DMS114 treated with DMSO at 0.1 percent for 48 hours (cell line): ENCODE results near the gene PRX.
A peak's percentile ranks its signal among the peaks of the same experiment; 100 is the strongest.

Experiments used
- DNase-seq: peaks from one replicate; lab custom pipeline; 2025; ENCODE audit not compliant: unreplicated experiment; lab: John Stamatoyannopoulos, UW

The PRX gene

DNA sequence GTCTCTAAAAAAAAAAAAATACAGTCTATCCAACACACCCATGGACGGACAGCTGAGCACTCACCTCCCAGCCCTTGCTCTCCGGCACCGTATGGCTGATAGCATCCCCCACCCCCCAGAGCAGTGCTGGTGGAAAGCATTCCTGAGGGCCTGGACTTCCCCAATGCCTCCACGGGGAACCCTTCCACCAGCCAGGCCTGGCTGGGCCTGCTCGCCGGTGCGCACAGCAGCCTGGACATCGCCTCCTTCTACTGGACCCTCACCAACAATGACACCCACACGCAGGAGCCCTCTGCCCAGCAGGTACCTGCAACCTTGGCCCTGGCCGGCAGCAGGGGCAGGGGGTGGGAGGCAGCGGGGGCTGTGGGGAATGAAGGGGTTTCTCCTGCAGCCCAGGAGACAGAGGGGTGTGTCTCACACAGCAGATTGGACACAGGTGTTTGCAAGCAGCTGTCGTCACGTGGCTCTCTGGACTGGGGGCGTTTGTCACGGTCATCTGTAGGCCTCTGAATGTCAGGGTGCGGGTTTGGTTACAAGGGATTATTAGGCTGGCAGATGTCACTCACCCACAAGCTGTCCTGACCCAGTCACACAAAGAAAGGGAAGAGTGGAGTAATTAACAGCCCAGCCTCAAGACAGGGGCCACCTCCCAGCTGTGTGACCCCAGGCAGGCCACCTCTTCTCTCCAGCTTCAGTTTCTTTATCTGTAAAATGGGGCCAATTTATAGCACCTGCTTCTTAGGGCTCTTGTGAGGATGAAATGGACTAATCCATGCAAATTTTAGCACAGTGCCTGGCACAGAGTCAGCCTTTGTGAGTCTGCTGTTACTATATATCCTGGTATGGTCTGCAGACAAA is 45.4 kb downstream of the PRX start:
- no peak for DNase-seq

DNA sequence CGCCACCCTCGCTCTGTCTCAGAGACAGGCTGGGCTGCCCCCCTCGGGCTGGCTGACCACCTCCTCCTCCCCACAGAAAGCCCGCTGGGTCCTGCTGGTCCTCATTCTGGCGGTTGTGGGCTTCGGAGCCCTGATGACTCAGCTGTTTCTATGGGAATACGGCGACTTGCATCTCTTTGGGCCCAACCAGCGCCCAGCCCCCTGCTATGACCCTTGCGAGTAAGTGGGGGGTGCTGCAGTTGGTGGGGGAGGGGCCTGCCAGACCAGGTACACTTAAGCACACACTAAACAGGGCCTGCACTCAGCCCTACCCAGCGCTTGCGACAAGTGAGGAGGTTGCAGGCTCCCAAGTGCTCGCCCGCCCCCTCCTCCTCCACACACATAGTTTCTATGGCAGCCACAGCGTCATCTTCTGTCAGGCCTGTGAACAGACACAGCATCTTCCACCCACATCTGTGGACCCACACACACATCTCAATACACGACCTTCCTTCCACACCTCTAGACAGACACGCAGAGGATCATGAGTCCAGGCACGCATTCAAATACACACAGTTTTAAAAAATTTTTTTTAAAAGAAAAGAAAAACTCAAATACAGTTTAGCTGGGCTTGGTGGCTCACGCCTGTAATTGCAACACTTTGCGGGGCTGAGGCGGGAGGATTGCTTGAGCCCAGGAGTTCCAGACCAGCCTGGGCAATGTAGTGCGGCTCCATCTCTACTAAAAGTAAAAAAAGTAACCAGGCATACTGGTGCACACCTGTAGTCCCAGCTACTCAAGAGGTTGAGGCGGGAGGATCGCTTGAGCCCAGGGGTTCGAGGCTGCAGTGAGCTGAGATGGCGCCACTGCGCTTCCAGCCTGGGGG is 46.2 kb downstream of the PRX start:
- DNase-seq = peak; percentile 48

DNA sequence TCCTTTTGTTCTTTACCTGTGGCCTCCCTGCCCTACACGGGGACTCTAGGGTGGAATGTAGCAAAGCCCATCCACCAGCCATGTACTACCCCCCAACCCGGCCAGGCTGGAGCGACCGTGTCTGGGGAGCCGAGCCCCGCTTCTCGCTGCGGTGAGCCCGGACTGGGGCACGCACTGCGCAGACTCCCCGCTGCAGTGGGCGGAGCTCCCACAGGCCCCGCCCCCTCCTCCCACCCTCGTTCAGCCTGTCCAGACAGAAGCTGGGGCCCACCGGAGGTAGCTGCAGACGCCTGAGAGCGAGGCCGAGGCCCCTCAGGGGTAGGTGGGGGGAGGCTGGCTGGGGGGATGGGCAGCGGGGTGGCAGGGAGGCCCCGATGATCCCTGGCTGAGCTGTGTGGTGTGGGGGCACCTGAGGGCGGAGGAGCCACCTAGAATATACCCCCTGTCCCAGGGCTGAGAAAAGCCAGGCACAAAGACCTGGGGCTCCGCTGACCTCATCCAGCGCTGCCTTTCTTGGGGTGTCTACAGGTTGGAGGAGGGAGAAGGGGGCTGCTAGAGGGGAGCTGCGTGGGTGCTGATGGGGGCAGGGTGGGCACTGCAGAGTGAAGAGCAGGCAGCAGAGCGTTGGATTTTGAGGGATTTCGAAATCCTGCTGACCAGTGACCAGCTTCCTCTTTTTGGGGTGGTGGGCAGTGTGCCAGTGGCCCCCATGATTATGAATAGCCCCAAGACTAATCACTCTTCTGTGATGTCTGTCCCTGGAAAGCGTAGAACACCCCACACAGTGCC is 47.4 kb downstream of the PRX start:
- peak; percentile 62 for DNase-seq

DNA sequence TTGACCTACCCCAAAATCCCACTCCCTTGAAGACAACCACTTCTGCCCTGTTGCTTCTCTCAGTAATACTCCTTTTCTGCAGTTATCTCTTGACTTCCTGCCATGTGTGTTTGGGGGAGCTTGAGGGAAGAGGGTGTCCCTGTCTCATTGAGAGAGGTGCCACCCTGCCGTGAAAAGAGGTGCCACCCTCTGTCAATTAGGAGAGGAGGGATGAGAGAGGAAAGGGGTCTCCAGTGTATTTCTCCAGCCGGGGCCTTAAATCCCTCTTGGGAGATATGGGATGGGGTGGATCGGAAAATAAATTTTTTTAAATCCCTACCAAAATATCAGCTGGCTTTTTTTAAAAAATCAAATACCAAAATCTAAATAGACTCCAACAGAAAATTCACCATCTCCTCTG is 48.2 kb downstream of the PRX start:
- DNase-seq = no peak

DNA sequence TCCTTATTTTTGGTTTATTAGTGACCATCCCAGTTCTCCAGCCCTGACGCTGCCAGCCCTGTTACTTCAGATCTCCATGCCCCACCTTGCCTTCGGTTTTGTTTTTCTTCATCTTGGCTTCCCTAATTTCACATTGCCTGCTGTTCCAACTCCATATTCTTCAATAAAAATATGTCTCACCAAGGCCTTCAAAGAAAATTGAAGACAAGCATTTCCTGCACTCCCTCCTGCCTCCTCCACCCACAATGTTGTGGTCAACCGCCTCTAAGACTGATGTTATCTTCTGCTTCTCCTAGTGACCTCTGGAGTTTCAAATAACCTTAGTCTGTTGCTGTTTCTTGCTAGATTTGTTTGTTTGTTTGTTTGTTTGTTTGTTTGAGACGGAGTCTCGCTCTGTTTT is 50.1 kb downstream of the PRX start:
- no peak for DNase-seq

DNA sequence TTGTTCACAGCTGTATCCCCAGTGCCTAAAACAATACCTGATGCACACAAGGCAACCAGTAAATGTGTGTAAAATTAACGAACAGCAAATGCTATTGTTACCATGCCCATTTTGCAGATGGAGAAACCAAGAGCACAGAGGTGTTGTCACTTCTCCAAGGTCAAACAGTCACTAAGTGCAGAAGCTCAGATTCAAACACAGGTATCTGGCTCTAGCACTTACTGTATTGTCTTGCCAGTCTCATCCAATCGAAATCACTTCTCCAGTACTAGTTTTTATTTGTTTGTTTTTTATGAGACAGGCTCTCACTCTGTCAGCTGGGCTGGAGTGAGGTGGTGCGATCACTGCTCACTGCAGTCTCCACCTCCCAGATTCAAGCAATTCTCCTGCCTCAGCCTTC is 51.0 kb downstream of the PRX start:
- DNase-seq = no peak

GRCh38 chr19:40360708-40361241 is 52.4 kb downstream of the PRX start:
- DNase-seq = no peak

DNA sequence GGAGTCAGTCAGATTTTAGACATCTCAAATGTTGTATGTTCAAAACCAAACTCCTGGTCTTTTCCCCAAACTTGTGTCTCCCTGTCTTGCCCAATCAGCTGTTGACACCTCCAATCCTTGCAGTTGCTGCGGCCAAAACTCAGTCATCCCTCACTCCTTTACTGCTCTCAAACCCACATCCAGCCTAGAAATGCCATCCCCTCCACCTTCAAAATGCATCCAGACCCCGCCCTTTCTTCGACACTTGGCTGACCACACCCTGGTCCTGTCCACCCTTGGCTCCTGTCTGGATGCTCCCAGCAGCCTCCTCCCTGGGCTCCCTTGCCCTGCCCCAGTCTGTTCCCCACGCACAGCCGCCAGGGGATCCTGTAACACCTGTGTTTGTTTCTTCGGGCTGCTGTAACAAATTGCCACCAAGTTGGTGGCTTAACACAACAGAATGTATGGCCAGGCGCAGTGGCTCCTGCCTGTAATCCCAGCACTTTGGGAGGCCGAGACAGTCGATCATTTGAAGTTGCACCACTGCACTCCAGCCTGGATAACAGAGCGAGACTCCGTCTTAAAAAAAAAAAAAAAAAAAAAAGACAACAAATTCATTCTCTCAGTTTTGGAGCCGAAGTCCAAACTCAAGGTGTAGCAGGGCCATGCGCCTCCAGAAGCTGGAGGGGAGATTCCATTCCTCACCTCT is 53.0 kb downstream of the PRX start:
- no peak for DNase-seq

- no peak for DNase-seq
Measured at GRCh38 chr19:40358773-40359172, 54.4 kb downstream of the PRX start.

DNA sequence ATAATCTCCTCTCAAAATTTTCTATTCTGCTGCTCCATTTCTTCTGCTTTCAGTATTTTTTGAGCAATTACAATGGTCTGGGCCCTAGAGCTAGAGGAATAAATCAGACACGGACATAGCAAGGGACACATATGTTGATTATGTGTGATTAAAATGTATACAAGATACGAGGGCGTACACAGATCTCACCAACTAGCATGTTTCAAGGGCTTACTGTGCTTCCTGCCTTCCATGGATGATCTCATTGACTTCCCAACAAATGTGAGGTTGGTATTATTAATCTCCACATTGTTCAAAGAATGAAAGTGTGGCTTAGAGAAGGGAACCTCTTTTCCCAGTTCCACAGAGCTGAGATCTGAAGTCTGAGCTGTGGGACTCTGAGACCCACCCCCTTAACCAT is 55.5 kb downstream of the PRX start:
- DNase-seq = no peak

GRCh38 chr19:40356681-40357595 is 56.2 kb downstream of the PRX start:
- DNase-seq = no peak

DNA sequence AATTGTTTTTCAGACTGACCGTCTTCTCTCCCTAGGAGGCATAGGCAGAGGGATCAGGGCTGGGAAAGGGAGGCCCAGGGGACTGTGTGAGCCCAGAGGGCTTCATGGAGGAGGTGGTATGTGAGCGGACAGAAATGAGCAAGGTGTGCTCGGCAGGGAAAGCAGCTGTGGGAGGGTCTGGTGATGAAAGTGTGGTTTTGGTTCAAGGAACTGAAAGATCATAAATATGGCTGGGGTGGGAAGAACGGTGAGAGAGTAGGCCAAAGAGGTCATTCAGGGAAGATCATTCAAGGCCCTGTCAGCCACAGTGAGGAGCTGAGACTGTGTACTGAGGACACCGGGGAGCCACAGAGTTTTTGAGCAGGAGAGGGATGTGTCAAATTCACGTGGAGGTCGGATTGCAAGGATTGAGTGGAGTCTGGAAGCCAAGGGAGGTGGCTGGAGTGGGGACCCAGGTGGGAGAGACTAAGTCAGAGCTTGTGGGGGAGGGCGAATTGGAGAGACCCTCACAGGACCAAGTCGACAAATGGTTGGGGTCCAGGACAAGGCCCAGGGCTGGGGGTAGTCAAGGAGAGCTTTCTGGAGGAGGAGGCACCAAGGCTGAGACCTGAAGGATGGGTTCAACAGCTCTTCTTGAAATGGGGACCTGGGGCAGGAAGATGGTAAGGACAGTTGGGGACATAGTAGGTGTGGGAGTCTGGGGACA is 57.0 kb downstream of the PRX start:
- DNase-seq = no peak

DNA sequence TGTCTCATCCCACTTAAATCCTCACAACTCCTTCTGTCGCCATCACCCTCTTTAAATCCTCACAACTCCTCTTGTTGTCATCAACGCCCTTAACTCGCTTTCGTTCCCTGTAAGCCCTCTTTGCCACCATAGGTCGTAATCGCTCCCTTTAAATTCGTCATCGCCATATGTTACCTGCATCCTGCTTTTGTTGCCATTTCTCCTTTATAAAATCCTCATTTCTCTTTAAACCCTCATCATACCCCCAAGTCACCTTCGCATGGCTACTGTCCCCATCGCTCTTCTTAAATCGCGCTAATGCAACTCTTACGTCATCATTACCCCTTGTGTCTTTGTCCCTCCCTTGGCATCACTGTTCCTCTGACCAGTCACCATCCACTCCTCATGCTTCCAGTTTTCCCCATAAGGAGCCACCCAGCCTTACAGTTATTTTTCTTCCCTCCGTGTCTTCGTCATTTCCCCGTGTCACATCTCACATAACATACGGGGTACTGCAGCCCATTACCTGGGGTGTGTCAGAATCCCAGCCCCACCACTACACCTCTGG is 64.1 kb downstream of the PRX start:
- DNase-seq = peak; percentile 59

GRCh38 chr19:40348125-40348913 is 64.9 kb downstream of the PRX start, which contains the start of the genes C19orf47 and PLD3:
Gene C19orf47 (minus strand): TSS chr19:40348397. CDS start chr19:40341857, 6,540 bp downstream.
Gene PLD3 (plus strand): TSS chr19:40348695. CDS start chr19:40366484, 17,789 bp downstream.
- DNase-seq = peak; percentile 99

- DNase-seq = no peak
Measured at GRCh38 chr19:40344422-40344821, 68.8 kb downstream of the PRX start.
